ENCODE results near the gene SLC7A8.

Gene SLC7A8

GRCh38 chr14:23164250-23164649 lies 19.2 kb downstream of the SLC7A8 start:
- ChIA-PET POLR2A (no interaction called here), CTCF (interaction anchor here (2.3 to 3.2 kb wide), 2 partner anchors 22 to 43 kb away, joined by 9 to 14 read pairs; no protein-coding TSS in a partner anchor)
- no peak for TF ChIP-seq ZNF473 (tag by site-specific recombination; IDR thresholded peaks at IDR 0.05)
- no peak for TF ChIP-seq ZNF146 (tag by site-specific recombination; IDR thresholded peaks at IDR 0.05)
- no peak for TF ChIP-seq ZNF660 (tag by site-specific recombination; IDR thresholded peaks at IDR 0.05)
- TF ChIP-seq ZNF114 (tag by site-specific recombination; IDR thresholded peaks at IDR 0.05) = no peak
- Histone ChIP-seq H3K36me3 (ENCODE audit: control insufficient read depth in 2 of 2, insufficient read depth in 1 of 2, low read length in 2 of 2) (peaks cover 0 to 9% of the 10 kb centered on the region in 2 experiments; a peak in 1 of 3 replicates), H3K4me3 (ENCODE audit: low read depth, low read length) (no peak overlapping the region), H3K9me3 (ENCODE audit: control insufficient read depth, insufficient read depth, low read depth, low read length) (no peaks in the 10 kb centered on the region), H3K27ac (ENCODE audit: extremely low read depth, low read depth, low read length) (no peak overlapping the region), H3K4me1 (ENCODE audit: control insufficient read depth, insufficient read depth, low read length) (peaks cover 16% of the 10 kb centered on the region)

DNA sequence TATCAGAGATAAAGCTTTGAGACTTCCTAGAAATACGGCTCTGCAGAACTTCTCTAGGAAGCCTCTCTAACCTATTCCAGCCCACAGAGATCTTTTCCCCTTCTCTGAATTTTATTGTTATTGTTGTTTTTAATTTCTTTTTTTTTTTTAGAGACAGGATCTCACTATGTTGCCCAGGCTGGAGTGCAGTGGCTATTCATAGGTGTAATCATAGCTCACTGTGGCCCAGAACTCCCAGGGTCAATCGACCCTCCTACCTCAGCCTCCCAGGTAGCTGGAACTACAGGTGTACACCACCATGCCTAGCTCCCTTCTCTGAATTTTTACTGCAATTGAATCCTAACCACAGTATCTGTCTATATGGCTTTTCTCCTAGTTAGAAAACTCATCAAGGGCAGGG lies 19.6 kb downstream of the SLC7A8 start:
- peaks cover 14% of the 10 kb centered on the region for H3K4me1 ChIP-seq (ENCODE audit: control insufficient read depth, insufficient read depth, low read length)
- TF ChIP-seq ZNF2 (tag by site-specific recombination; IDR thresholded peaks at IDR 0.05) (no peak), KLF10 (tag by site-specific recombination; IDR thresholded peaks at IDR 0.05) (no peak), ELK4 (IDR thresholded peaks at IDR 0.05; ENCODE audit: borderline replicate concordance, low read depth, low read length) (no peak), ZNF501 (tag by site-specific recombination; IDR thresholded peaks at IDR 0.05) (no peak), ZNF121 (tag by site-specific recombination; IDR thresholded peaks at IDR 0.05) (0 out of 2 replicates have a peak, but pooled peaks have one; percentile 50)
- peaks cover 0 to 9% of the 10 kb centered on the region in 2 experiments; a peak in 1 of 3 replicates for H3K36me3 ChIP-seq (ENCODE audit: control insufficient read depth in 2 of 2, insufficient read depth in 1 of 2, low read length in 2 of 2)
- H3K4me3 ChIP-seq (ENCODE audit: low read depth, low read length) = no peak overlapping the region
- CTCF ChIA-PET = interaction anchor here (2.3 to 3.2 kb wide), 2 partner anchors 23 to 43 kb away, joined by 9 to 14 read pairs; no protein-coding TSS in a partner anchor
- no peak overlapping the region for H3K27ac ChIP-seq (ENCODE audit: extremely low read depth, low read depth, low read length)
- H3K9me3 ChIP-seq (ENCODE audit: control insufficient read depth, insufficient read depth, low read depth, low read length) = no peaks in the 10 kb centered on the region
- POLR2A ChIA-PET = no interaction called here

DNA sequence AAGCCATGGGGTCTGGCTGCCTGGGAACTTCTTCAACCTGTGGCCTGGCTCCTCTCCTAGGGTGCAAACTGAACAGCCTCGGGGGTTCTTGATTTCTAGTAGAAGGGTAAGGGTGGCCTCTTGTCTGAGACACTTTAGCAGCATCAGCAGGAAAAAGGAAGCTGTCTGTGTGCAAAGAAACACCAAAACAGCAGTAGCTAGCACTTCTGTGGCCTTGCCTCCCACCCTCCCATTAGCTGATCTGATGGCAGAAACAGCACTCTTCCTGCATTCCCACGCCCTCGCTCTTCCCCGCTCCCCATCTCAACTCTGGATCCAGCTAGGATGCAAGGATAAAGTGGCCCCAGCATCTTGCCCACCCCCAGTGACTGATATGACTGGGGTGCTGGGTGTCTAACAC lies 20.7 kb downstream of the SLC7A8 start:
- ChIA-PET POLR2A (no interaction called here), CTCF (interaction anchor here (0.6 to 3.2 kb wide), 4 partner anchors 18 to 42 kb away, joined by 3 to 14 read pairs (median 6); no protein-coding TSS in a partner anchor)
- TF ChIP-seq KLF16 (tag by site-specific recombination; IDR thresholded peaks at IDR 0.05) (no peak), ZNF341 (tag by site-specific recombination; IDR thresholded peaks at IDR 0.05; ENCODE audit: low read depth) (no peak), ZNF529 (tag by site-specific recombination; IDR thresholded peaks at IDR 0.05; ENCODE audit: insufficient replicate concordance) (no peak), ZBTB21 (tag by site-specific recombination; IDR thresholded peaks at IDR 0.05) (no peak)
- no peak overlapping the region for H3K27ac ChIP-seq (ENCODE audit: extremely low read depth, low read depth, low read length)
- H3K36me3 ChIP-seq (ENCODE audit: control insufficient read depth in 2 of 2, insufficient read depth in 1 of 2, low read length in 2 of 2) = peaks cover 0 to 9% of the 10 kb centered on the region in 2 experiments; a peak in 1 of 3 replicates
- H3K9me3 ChIP-seq (ENCODE audit: control insufficient read depth, insufficient read depth, low read depth, low read length) = no peaks in the 10 kb centered on the region
- H3K4me1 ChIP-seq (ENCODE audit: control insufficient read depth, insufficient read depth, low read length) = peaks cover 7% of the 10 kb centered on the region
- no peak overlapping the region for H3K4me3 ChIP-seq (ENCODE audit: low read depth, low read length)

DNA sequence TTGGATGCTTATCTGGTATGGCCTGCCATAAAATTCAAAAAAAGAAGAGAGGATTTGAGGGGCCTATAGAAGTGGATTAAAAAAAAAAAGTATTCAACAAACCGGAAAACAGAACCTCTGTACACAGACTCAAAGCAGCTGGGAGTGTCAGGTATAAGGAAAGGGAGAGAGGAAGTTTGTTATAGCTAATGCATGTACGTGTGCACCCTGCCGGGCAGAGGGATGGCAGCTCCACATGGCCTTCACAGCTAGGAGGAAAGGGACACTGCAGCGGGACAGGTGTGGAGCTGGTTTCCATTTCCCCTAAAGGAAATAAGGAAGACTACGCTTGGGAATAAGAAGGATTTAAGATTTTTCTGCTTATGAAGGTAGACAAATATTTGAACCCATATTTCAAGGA lies 21.5 kb downstream of the SLC7A8 start:
- POLR2A ChIA-PET = no interaction called here
- TF ChIP-seq ZNF184 (tag by site-specific recombination; IDR thresholded peaks at IDR 0.05) = no peak
- TF ChIP-seq, protein P1, sequence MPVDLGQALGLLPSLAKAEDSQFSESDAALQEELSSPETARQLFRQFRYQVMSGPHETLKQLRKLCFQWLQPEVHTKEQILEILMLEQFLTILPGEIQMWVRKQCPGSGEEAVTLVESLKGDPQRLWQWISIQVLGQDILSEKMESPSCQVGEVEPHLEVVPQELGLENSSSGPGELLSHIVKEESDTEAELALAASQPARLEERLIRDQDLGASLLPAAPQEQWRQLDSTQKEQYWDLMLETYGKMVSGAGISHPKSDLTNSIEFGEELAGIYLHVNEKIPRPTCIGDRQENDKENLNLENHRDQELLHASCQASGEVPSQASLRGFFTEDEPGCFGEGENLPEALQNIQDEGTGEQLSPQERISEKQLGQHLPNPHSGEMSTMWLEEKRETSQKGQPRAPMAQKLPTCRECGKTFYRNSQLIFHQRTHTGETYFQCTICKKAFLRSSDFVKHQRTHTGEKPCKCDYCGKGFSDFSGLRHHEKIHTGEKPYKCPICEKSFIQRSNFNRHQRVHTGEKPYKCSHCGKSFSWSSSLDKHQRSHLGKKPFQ (tag by site-specific recombination; IDR thresholded peaks at IDR 0.05) = no peak
- no peak for TF ChIP-seq ZNF777 (tag by site-specific recombination; IDR thresholded peaks at IDR 0.05; ENCODE audit: borderline replicate concordance)
- no peak for TF ChIP-seq ZNF473 (tag by site-specific recombination; IDR thresholded peaks at IDR 0.05)
- TF ChIP-seq ZNF214 (tag by site-specific recombination; IDR thresholded peaks at IDR 0.05; ENCODE audit: borderline replicate concordance) = no peak
- no peak for TF ChIP-seq ZNF133 (tag by site-specific recombination; IDR thresholded peaks at IDR 0.05)
- no peak for TF ChIP-seq KLF16 (tag by site-specific recombination; IDR thresholded peaks at IDR 0.05)
- no peak for TF ChIP-seq ZNF501 (tag by site-specific recombination; IDR thresholded peaks at IDR 0.05)
- no peak for TF ChIP-seq ZBTB7A (tag by site-specific recombination; IDR thresholded peaks at IDR 0.05; ENCODE audit: low read depth)
- TF ChIP-seq, protein P2, sequence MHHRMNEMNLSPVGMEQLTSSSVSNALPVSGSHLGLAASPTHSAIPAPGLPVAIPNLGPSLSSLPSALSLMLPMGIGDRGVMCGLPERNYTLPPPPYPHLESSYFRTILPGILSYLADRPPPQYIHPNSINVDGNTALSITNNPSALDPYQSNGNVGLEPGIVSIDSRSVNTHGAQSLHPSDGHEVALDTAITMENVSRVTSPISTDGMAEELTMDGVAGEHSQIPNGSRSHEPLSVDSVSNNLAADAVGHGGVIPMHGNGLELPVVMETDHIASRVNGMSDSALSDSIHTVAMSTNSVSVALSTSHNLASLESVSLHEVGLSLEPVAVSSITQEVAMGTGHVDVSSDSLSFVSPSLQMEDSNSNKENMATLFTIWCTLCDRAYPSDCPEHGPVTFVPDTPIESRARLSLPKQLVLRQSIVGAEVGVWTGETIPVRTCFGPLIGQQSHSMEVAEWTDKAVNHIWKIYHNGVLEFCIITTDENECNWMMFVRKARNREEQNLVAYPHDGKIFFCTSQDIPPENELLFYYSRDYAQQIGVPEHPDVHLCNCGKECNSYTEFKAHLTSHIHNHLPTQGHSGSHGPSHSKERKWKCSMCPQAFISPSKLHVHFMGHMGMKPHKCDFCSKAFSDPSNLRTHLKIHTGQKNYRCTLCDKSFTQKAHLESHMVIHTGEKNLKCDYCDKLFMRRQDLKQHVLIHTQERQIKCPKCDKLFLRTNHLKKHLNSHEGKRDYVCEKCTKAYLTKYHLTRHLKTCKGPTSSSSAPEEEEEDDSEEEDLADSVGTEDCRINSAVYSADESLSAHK (tag by site-specific recombination; IDR thresholded peaks at IDR 0.05) = no peak
- no peak for TF ChIP-seq RBAK (tag by site-specific recombination; IDR thresholded peaks at IDR 0.05)
- no peak for TF ChIP-seq ZSCAN16 (tag by site-specific recombination; IDR thresholded peaks at IDR 0.05)
- TF ChIP-seq, protein P3, sequence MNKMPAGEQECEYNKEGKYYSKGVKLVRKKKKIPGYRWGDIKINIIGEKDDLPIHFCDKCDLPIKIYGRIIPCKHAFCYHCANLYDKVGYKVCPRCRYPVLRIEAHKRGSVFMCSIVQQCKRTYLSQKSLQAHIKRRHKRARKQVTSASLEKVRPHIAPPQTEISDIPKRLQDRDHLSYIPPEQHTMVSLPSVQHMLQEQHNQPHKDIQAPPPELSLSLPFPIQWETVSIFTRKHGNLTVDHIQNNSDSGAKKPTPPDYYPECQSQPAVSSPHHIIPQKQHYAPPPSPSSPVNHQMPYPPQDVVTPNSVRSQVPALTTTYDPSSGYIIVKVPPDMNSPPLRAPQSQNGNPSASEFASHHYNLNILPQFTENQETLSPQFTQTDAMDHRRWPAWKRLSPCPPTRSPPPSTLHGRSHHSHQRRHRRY (tag by site-specific recombination; IDR thresholded peaks at IDR 0.05) = no peak

More for the DNA sequence above, 21.5 kb downstream of the SLC7A8 start:
- Histone ChIP-seq H3K9me3 (ENCODE audit: control insufficient read depth, insufficient read depth, low read depth, low read length) (no peaks in the 10 kb centered on the region), H3K27ac (ENCODE audit: extremely low read depth, low read depth, low read length) (no peak overlapping the region), H3K4me3 (ENCODE audit: low read depth, low read length) (no peak overlapping the region), H3K4me1 (ENCODE audit: control insufficient read depth, insufficient read depth, low read length) (no peaks in the 10 kb centered on the region; the same call in 1 of the 2 replicates), H3K36me3 (ENCODE audit: control insufficient read depth in 2 of 2, insufficient read depth in 1 of 2, low read length in 2 of 2) (peaks cover 0 to 9% of the 10 kb centered on the region in 2 experiments; a peak in 1 of 3 replicates)
- CTCF ChIA-PET = interaction anchor here (1.2 to 3.2 kb wide), 2 partner anchors 24 to 93 kb away, joined by 3 to 14 read pairs; no protein-coding TSS in a partner anchor
